Colonic mucosa (tissue), 4 donors: ENCODE measurements around the gene CDC40. TPM values are rescaled to one million over a fixed set of nuclear protein-coding genes. Genes with fewer than 3 reads are reported as not detected.

Experiments
- DNase-seq: peaks from one replicate; pipeline ENCODE4 v3.0.0-alpha.2; 2020
- H3K27ac ChIP-seq: fragments of 200-600 bp; one replicate; pipeline ENCODE4 v1.8.0; 2021
- H3K27me3 ChIP-seq: fragments of 200-600 bp; one replicate; pipeline ENCODE4 v1.8.0; 2021
- H3K36me3 ChIP-seq: fragments of 200-600 bp; one replicate; pipeline ENCODE4 v1.8.0; 2021
- H3K4me1 ChIP-seq: fragments of 200-600 bp; one replicate; pipeline ENCODE4 v1.8.0; 2021; ENCODE audit warnings: mild to moderate bottlenecking
- H3K4me3 ChIP-seq: fragments of 200-600 bp; one replicate; pipeline ENCODE4 v1.8.0; 2021
- H3K9ac ChIP-seq, 2 donors: one replicate each; pipeline ENCODE4 v1.7.0; 2013; ENCODE audit warnings: control low read depth in 2 of 2, low read depth in 2 of 2, low read length in 2 of 2
- H3K9me3 ChIP-seq: fragments of 200-600 bp; one replicate; pipeline ENCODE4 v1.8.0; 2021
- intact Hi-C: fragments of 100-400 bp; cut with DNase I; formaldehyde crosslinking; loops from one replicate; pipeline ENCODE4 v1.14.1; 2022
- total RNA-seq, 2 donors: library from RNA; stranded (reverse); fragmentation: NEBNext Ultra II Directional in 1 of 2; extraction: Animal tissue kit (Norgen Biotek cat#: 25700) in 1 of 2; gene quantifications; one replicate each; pipeline ENCODE4 v1.2.1, GENCODE V29; 2021
- TF ChIP-seq, protein P1 (sequence below): fragments of 200-600 bp; IDR thresholded peaks from one replicate; pipeline ENCODE4 v1.8.0; 2022; ENCODE audit warnings: antibody characterized with exemption, mild to moderate bottlenecking
- donor health status: healthy.
- donor health status: DM: no; HTN: no; CAD: no.
- donor health status: DM: no; HTN: no; CAD: no.

Gene CDC40
- total RNA-seq, 2 donors from 2014 or later: 18.6 to 22.0 TPM

DNA sequence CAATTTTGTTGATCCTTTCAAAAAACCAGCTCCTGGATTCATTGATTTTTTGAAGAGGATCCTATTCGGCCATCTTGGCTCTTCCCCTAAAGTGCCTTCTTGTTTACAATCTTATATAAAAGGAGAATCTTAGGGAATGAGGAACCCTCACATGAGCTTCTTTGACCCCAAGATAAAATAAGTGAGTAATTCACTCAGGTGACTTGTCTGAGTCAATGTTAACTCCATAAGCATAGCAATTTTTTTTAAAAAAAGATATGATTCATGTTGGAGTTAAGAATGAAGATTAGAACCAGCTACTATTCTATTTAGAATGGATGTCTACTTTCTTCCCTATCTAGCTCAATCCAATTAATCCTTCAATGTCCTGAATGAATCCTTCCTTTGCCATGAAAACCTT, 21.7 kb upstream of the CDC40 start:
- Histone ChIP-seq H3K9me3 (no peaks in the 10 kb centered on the region), H3K4me1 (no peaks in the 10 kb centered on the region), H3K36me3 (no peaks in the 10 kb centered on the region), H3K4me3 (no peak overlapping the region), H3K27ac (no peak overlapping the region), H3K27me3 (no peaks in the 10 kb centered on the region), H3K9ac (no peak overlapping the region)
- TF ChIP-seq, protein P1, sequence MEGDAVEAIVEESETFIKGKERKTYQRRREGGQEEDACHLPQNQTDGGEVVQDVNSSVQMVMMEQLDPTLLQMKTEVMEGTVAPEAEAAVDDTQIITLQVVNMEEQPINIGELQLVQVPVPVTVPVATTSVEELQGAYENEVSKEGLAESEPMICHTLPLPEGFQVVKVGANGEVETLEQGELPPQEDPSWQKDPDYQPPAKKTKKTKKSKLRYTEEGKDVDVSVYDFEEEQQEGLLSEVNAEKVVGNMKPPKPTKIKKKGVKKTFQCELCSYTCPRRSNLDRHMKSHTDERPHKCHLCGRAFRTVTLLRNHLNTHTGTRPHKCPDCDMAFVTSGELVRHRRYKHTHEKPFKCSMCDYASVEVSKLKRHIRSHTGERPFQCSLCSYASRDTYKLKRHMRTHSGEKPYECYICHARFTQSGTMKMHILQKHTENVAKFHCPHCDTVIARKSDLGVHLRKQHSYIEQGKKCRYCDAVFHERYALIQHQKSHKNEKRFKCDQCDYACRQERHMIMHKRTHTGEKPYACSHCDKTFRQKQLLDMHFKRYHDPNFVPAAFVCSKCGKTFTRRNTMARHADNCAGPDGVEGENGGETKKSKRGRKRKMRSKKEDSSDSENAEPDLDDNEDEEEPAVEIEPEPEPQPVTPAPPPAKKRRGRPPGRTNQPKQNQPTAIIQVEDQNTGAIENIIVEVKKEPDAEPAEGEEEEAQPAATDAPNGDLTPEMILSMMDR: no peak
- intact Hi-C loops: no loop called here
- no peak for DNase-seq

DNA sequence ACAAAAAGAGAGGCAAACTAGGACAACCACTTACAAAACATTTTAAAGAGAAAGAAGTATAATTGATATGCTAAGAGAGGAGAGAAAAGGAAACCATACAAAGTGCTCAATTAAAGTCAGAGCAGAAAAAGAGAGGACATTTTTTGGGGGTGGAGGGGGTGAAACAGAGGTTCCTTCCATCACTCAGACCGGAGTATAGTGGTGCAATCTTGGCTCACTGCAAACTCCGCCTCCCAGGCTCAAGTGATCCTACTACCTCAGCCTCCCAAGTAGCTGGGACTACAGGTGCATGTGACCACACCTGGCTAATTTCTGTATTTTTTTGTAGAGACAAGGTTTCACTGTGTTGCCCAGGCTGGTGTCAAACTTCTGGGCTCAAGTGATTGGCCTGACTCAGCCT, 10.1 kb upstream of the CDC40 start:
- TF ChIP-seq, protein P1: no peak
- intact Hi-C loops: no loop called here
- Histone ChIP-seq H3K27ac (no peak overlapping the region), H3K27me3 (no peaks in the 10 kb centered on the region), H3K4me3 (no peak overlapping the region), H3K36me3 (no peaks in the 10 kb centered on the region), H3K9me3 (no peaks in the 10 kb centered on the region), H3K4me1 (no peaks in the 10 kb centered on the region), H3K9ac (no peak overlapping the region)
- no peak for DNase-seq

DNA sequence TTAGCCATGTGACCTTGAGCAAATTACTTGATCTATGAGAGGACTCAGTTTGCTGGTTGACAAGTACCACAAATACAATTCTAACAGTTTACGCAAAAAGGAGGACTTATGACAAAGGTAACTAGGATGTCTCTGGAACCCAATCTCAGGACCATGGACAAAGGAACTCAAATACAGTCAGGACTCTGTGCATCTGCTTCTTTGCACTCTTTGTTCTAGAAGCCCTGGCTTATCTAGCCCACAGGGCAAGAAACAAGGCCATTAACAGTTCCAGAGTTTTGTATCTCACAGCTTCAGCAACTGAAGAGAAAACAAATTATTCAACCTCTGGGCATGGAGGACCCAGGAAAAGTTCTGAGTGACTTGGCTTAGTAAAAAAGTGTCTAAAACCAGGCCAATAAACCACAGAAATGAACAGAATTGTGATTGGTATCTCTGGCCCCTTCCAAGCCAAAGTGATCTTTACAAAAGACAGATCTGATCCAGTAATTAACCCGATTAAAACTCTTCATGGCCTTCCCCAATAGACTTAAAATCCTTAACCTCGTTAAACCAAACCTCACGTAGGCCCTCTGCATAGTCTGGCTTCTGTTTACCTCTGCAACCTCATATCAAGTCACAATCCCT, 6.6 kb upstream of the CDC40 start:
- intact Hi-C loops: no loop called here
- Histone ChIP-seq H3K4me3 (no peak overlapping the region), H3K4me1 (no peaks in the 10 kb centered on the region)

DNA sequence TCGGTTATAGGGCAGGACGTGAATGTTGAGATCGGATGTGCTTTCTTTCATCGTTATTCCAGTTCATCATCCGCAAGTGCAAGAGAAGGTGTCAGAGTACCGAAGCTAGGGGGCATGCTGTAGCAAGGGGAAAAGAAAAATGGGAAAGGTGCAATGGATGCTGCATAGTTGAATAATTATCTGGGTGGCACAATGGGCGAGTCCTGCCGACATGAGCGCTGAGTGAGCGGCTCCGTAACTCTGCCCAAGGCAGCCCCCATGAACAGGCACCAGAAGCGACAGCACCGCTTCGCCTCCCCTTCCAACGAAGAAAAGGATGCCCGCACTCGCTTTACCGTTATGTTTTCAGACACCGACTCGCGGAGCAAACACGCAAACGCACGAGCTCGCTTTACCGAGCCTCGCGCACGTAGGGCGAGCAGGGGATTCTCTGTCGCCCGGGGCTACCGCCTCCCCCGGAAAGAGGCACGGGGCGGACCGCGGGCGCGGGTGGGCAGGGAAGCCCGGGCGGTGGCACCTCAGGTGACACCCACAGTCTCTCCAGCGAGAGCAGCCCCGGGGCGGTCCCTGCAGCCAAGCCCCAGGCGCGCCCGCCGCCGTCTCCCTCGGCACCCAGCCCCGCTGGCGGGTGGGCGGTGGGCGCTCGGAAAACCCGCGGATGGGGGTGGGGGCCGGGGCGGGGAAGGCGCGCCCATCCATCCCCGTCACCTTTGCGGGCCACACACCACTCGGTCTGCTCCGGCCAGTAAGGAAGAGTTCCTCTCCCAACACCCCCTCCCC, 1.4 kb upstream of the CDC40 start:
- Histone ChIP-seq H3K4me1 (peaks cover 8% of the 10 kb centered on the region), H3K9me3 (no peaks in the 10 kb centered on the region), H3K9ac (peak overlapping the region; percentile 31 to 64), H3K27ac (peak overlapping the region; percentile 23), H3K4me3 (peak overlapping the region; percentile 74), H3K27me3 (no peaks in the 10 kb centered on the region), H3K36me3 (no peaks in the 10 kb centered on the region)
- intact Hi-C loops: loop anchor here (5.0 kb wide), 1 partner anchor 213 kb away; no protein-coding TSS in a partner anchor
- DNase-seq: peak; percentile 55
- TF ChIP-seq, protein P1: peak; percentile 35

More for the DNA sequence above, 6.6 kb upstream of the CDC40 start:
- Histone ChIP-seq H3K9me3 (no peaks in the 10 kb centered on the region), H3K27me3 (no peaks in the 10 kb centered on the region), H3K27ac (no peak overlapping the region), H3K36me3 (no peaks in the 10 kb centered on the region), H3K9ac (no peak overlapping the region)
- DNase-seq: no peak
- TF ChIP-seq, protein P1: no peak

DNA sequence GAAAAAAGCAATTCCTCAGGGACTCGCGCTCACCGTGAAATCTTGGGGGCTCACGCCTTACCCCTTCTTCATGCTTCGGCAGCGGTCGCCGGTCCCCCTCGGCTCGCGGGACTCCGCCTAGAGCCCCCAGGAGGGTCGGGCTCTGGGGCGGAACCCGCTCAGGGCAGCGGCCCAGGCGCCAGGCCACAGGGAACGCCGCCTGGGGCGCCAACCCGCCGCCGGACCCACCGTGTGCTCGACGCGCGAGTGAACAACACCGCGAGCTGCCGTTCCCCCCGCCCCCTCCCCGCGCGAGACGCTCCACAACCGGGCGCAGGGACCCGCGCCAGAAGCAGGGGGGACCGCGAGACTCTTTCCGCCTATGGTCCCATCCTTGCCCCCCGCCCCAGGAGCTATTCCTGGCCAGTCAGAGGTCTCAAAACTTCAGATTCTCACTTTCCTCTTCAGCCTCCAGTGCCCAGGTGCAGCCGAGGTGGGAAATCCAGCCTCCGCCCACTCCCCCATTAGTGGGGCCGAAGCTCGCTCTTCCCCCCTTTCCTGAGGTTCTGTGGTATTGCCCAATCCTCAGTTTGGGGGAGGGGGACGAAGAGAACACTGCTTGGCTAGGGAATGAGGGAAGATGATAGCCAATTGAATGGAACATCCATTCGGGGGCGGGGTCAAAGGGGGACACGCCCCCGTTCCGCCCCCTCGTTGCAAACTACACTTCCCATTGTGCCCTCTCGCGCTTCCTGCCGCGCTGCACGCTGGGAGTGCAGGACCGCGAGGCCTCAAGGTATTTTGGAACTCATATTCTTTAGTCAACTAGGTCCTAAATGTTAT, 610 bp upstream of the CDC40 start, which contains the start of gene WASF1:
TSS of gene WASF1 (minus strand) at position 265 of the 822 bp plus-strand sequence. CDS start 52,069 bp downstream, outside the sequence.
- Histone ChIP-seq H3K4me3 (peak within 1 kb of the TSS; percentile 74), H3K9ac (peak within 1 kb of the TSS; percentile 76 to 93), H3K27ac (peak within 1 kb of the TSS; percentile 60), H3K9me3 (no peaks in the 10 kb centered on the region), H3K27me3 (no peaks in the 10 kb centered on the region), H3K36me3 (no peaks in the 10 kb centered on the region), H3K4me1 (peaks cover 8% of the 10 kb centered on the region)
- TF ChIP-seq, protein P1: no peak
- DNase-seq: peak; percentile 96
- intact Hi-C loops: loop anchor here (5.0 kb wide), 1 partner anchor 213 kb away; no protein-coding TSS in a partner anchor
